Measurements from ENCODE around the gene PCDHGC4.

Gene PCDHGC4

GRCh38 chr5:141484641-141485311 lies at the start of gene PCDHGC4:
PCDHGC4 (plus strand) TSS chr5:141485030; CDS start chr5:141485174, 144 bp downstream.
- no peak for DNase-seq
- ATAC-seq: no peak
- Mint-ChIP-seq H3K27ac (no peak within 1 kb of the TSS), H3K9me3 (no peaks in the 10 kb centered on the region), H3K4me3 (peak within 1 kb of the TSS; percentile 20 to 74), H3K4me1 (peaks cover 13% of the 10 kb centered on the region), H3K27me3 (peaks cover 93% of the 10 kb centered on the region)

DNA sequence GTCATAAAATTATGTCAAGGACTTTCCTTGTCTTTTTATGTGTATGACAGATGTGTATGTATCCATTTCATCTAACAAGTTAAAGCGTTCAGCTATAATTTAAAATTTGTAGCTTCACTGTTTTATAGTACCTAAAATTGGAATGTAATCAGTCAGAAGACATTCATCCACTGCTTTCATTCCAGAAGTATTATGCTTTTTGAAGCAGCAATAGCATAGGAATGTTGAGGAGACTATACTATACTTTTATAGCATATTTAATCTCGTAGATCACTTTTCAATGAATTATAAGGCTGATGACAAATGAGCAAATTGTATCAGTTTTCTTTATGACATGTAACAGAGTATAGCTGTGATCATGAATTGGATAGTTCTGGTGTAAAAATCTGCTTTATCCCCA lies 47.6 kb upstream of the PCDHGC4 start:
- H3K9me3 Mint-ChIP-seq: peaks cover 9 to 28% of the 10 kb centered on the region in 2 donors
- no peak for ATAC-seq
- H3K27me3 Mint-ChIP-seq: peaks cover 30% of the 10 kb centered on the region
- H3K4me1 Mint-ChIP-seq: peaks cover under 1% of the 10 kb centered on the region
- H3K4me3 Mint-ChIP-seq: no peak overlapping the region
- DNase-seq: no peak
- H3K27ac Mint-ChIP-seq: no peak overlapping the region

DNA sequence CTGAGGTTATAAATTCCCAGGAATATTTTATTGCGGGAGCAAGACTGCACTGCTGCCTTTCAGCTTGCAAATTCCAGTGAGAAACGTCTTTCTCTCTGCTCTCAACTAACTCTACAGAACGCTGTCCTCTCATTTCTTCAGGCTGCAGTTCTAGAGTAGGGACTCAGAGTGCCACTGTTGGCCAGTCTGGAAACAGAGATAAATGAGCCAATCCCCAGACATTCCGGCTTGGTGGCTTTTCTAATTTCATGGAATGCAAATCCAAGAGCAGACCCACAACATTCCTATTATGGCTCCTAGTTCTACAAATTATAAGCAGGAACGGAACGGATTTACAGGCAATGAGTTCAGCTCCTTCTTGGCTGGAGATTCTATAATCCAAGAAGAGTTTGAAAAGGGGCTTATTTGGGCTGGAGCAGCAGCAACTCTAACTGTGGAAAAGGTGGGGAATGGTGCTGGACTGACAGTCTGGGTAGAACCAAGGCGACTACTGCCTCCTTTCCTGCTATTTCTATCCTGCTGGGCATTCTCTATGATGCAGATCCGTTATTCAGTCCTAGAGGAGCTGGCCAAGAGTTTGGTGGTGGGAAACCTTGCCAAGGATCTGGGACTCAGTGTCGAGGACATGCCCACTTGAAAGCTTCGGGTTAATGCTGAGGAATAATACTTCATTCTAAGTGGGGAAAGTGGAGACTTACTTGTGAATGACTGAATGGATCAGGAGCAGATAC lies 45.3 kb upstream of the PCDHGC4 start:
- DNase-seq (no peak), ATAC-seq (no peak)
- peaks cover 4 to 13% of the 10 kb centered on the region in 2 donors for H3K9me3 Mint-ChIP-seq
- H3K27me3 Mint-ChIP-seq: peaks cover 24% of the 10 kb centered on the region
- no peak overlapping the region for H3K4me3 Mint-ChIP-seq
- H3K27ac Mint-ChIP-seq: no peak overlapping the region
- no peaks in the 10 kb centered on the region for H3K4me1 Mint-ChIP-seq

DNA sequence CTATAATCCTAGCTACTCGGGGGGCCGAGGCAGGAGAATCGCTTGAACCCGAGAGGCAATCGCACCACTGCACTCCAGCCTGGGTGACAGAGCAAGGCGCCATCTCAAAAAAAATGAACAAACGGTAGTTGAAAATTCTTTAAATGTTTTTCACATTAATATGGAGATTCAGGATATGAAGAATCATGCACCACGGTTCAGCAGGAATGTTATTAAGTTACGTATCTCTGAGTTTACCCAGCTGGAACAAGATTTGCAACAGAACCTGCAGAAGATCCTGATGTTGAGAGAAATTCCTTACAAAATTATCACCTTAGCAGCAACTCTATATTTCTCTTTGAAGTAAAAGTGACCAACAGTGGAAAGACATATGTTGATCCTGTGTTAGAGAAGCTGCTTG lies 44.5 kb upstream of the PCDHGC4 start:
- Mint-ChIP-seq H3K4me3 (no peak overlapping the region), H3K27me3 (peaks cover 31% of the 10 kb centered on the region), H3K9me3 (peaks cover 4 to 13% of the 10 kb centered on the region in 2 donors), H3K4me1 (no peaks in the 10 kb centered on the region), H3K27ac (no peak overlapping the region)
- DNase-seq (no peak), ATAC-seq (no peak)

DNA sequence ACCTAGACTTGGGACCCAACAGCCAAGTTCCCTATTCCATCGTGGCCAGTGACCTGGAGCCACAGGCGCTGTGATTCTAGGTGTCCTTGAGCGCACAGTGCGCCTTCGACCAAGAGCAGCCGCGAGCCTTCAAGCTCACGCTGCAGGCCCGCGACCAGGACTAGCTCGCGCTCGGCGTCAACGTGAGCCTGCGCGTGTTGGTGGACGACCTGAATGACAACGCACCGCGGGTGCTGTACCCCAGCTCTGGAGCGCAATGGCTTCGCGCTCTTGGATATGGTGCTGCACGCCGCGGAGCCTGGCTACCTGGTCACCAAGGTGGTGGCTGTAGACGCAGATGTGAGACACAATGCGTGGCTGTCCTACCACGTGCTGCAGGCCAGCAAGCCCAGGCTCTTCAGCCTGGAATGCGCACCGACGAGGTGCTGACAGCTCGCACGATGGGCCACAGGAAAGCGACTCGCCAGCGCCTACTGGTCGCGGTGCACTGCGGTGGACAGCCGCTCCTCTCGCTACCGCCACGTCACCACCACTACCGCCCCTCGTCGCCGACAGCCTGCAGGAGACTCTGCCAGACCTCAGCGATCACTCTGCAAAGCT lies 43.2 kb upstream of the PCDHGC4 start:
- Mint-ChIP-seq H3K9me3 (peaks cover 4 to 13% of the 10 kb centered on the region in 2 donors), H3K27ac (no peak overlapping the region), H3K27me3 (peaks cover 45% of the 10 kb centered on the region), H3K4me3 (no peak overlapping the region), H3K4me1 (no peaks in the 10 kb centered on the region)
- DNase-seq: no peak
- ATAC-seq: no peak

- Mint-ChIP-seq H3K27ac (no peak overlapping the region), H3K27me3 (peaks cover 16% of the 10 kb centered on the region), H3K4me1 (no peaks in the 10 kb centered on the region), H3K9me3 (no peaks in the 10 kb centered on the region), H3K4me3 (no peak overlapping the region)
- ATAC-seq: no peak
- DNase-seq: no peak
Observed at GRCh38 chr5:141465351-141465750, 19.5 kb upstream of the PCDHGC4 start.

DNA sequence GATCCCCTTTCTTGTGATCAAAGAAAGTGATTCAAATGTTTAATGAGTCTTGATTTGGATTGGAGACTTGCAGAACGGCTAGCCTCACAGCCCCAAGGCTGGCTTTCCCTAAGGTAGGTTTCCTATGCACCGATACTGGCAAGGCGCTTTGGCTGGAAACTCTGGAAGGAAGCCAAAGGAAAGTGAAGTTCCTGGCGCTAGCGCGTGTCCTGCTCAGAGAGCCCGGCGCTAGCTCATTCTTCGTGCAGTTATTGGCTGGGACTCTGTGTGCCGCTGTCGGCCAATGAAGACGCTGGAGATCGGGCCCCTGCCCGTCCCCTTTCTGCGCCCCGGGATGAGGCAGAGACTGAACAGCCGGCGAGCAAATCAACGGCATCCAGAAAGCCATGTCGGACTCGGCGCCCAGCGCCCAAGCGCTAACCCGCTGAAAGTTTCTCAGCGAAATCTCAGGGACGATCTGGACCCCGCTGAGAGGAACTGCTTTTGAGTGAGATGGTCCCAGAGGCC lies 9.2 kb upstream of the PCDHGC4 start, which contains the start of gene PCDHGC3:
TSS of gene PCDHGC3 (plus strand) at position 342 of the 507 bp plus-strand sequence. CDS start at position 493, 151 bp downstream.
- Mint-ChIP-seq H3K4me1 (peaks cover 33% of the 10 kb centered on the region), H3K27ac (no peak within 1 kb of the TSS), H3K9me3 (no peaks in the 10 kb centered on the region), H3K4me3 (peak within 1 kb of the TSS; percentile 85 to 93), H3K27me3 (peaks cover 74% of the 10 kb centered on the region)
- DNase-seq (peak in 1 of 2 donors; percentile 55), ATAC-seq (peak; percentile 89)

- Mint-ChIP-seq H3K9me3 (no peaks in the 10 kb centered on the region), H3K4me3 (peak overlapping the region; percentile 85 to 93), H3K27ac (no peak overlapping the region), H3K27me3 (peaks cover 80% of the 10 kb centered on the region), H3K4me1 (peaks cover 33% of the 10 kb centered on the region)
- ATAC-seq (peak; percentile 37), DNase-seq (peak in 1 of 2 donors; percentile 18)
Observed at GRCh38 chr5:141476132-141476911, 8.5 kb upstream of the PCDHGC4 start.

DNA sequence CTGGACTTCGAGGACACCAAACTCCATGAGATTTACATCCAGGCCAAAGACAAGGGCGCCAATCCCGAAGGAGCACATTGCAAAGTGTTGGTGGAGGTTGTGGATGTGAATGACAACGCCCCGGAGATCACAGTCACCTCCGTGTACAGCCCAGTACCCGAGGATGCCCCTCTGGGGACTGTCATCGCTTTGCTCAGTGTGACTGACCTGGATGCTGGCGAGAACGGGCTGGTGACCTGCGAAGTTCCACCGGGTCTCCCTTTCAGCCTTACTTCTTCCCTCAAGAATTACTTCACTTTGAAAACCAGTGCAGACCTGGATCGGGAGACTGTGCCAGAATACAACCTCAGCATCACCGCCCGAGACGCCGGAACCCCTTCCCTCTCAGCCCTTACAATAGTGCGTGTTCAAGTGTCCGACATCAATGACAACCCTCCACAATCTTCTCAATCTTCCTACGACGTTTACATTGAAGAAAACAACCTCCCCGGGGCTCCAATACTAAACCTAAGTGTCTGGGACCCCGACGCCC lies 7.7 kb upstream of the PCDHGC4 start:
- Mint-ChIP-seq H3K27ac (no peak overlapping the region), H3K9me3 (no peaks in the 10 kb centered on the region), H3K4me3 (peak overlapping the region; percentile 85 to 93), H3K4me1 (peaks cover 33% of the 10 kb centered on the region), H3K27me3 (peaks cover 84% of the 10 kb centered on the region)
- ATAC-seq (no peak), DNase-seq (no peak)

- ATAC-seq (no peak), DNase-seq (no peak)
- Mint-ChIP-seq H3K27ac (no peak overlapping the region), H3K4me3 (no peak overlapping the region), H3K4me1 (peaks cover 33% of the 10 kb centered on the region), H3K9me3 (no peaks in the 10 kb centered on the region), H3K27me3 (peaks cover 91% of the 10 kb centered on the region)
Observed at GRCh38 chr5:141477815-141478214, 7.0 kb upstream of the PCDHGC4 start.

GRCh38 chr5:141478321-141478945 lies 6.4 kb upstream of the PCDHGC4 start:
- peak in 1 of 2 donors; percentile 32 for DNase-seq
- H3K4me3 Mint-ChIP-seq: no peak overlapping the region

GRCh38 chr5:141479776-141480175 lies 5.1 kb upstream of the PCDHGC4 start:
- peaks cover 37% of the 10 kb centered on the region for H3K4me1 Mint-ChIP-seq
- peaks cover 94% of the 10 kb centered on the region for H3K27me3 Mint-ChIP-seq
- no peak overlapping the region for H3K27ac Mint-ChIP-seq

More at GRCh38 chr5:141478321-141478945, 6.4 kb upstream of the PCDHGC4 start:
- Mint-ChIP-seq H3K27ac (no peak overlapping the region), H3K27me3 (peaks cover 94% of the 10 kb centered on the region), H3K9me3 (no peaks in the 10 kb centered on the region), H3K4me1 (peaks cover 33% of the 10 kb centered on the region)
- peak; percentile 68 for ATAC-seq

DNA sequence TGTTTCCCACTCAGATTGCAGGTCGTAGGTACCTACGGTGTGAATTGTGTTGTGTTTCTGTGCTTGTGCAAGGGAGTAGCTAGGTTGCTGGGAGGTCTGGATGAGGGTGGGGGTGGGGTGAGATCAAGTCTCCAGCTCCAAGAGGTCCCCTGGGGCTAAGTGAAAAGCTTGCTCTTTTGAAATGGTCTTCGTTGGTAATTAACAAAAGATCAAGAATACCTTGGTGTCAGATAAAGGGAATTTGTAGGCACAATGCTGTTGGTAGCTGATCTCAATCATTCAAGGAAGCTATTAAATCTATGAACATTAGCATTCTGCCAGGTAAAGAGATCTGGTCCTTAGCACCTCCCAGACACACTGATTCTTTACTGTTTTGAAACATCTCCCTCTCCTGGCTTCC lies 928 bp upstream of the PCDHGC4 start:
- Mint-ChIP-seq H3K4me1 (peaks cover 13% of the 10 kb centered on the region), H3K4me3 (no peak overlapping the region), H3K27ac (no peak overlapping the region), H3K9me3 (no peaks in the 10 kb centered on the region), H3K27me3 (peaks cover 92% of the 10 kb centered on the region)
- ATAC-seq: no peak
- DNase-seq: no peak

More at GRCh38 chr5:141479776-141480175, 5.1 kb upstream of the PCDHGC4 start:
- Mint-ChIP-seq H3K4me3 (no peak overlapping the region), H3K9me3 (no peaks in the 10 kb centered on the region)
- no peak for ATAC-seq
- no peak for DNase-seq

DNA sequence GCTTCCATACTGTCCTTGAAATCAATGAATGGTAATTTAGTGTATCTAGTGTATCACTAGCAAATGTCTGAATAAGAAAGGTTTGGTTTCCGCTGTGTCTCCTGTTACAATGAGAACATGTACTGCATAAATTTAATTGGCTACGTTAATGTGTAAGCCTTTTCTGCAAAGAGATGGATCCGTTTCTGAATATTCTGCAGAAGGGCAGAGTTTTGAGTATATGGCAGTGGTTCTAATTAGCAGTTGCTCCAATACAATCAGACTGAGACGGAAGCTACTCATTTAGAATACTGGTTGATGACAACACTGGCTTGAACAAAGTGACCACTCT lies 555 bp upstream of the PCDHGC4 start:
- H3K9me3 Mint-ChIP-seq: no peaks in the 10 kb centered on the region
- H3K27me3 Mint-ChIP-seq: peaks cover 93% of the 10 kb centered on the region
- peaks cover 13% of the 10 kb centered on the region for H3K4me1 Mint-ChIP-seq
- H3K4me3 Mint-ChIP-seq: peak overlapping the region in 1 of 2 donors; percentile 74
- DNase-seq (no peak), ATAC-seq (no peak)
- no peak overlapping the region for H3K27ac Mint-ChIP-seq
